ENCODE data around the gene SYT1.

The SYT1 gene

DNA sequence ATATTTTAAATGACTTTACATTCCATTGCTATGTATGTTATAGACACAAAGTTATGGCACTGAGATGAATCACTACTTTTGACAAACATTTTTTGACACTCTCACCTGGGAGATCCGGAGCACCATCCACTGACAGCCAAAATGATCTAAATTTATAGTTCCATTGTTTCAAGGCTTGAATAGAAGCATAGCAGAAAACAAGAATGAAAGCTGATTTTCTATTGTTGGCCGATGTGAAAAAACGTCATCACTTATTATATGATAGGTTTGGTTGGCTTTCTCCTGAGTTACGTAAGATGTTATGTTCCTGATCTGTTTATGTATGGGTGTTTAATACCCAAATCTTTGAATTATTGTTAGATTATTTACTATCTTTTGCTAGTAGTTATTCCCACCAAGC, 520.0 kb downstream of the SYT1 start:
- DNase-seq (ENCODE audit: low read depth), result no peak
- H3K4me3 ChIP-seq (ENCODE audit: low read length), result no peak overlapping the region
- TF ChIP-seq, protein P1, sequence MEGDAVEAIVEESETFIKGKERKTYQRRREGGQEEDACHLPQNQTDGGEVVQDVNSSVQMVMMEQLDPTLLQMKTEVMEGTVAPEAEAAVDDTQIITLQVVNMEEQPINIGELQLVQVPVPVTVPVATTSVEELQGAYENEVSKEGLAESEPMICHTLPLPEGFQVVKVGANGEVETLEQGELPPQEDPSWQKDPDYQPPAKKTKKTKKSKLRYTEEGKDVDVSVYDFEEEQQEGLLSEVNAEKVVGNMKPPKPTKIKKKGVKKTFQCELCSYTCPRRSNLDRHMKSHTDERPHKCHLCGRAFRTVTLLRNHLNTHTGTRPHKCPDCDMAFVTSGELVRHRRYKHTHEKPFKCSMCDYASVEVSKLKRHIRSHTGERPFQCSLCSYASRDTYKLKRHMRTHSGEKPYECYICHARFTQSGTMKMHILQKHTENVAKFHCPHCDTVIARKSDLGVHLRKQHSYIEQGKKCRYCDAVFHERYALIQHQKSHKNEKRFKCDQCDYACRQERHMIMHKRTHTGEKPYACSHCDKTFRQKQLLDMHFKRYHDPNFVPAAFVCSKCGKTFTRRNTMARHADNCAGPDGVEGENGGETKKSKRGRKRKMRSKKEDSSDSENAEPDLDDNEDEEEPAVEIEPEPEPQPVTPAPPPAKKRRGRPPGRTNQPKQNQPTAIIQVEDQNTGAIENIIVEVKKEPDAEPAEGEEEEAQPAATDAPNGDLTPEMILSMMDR (conservative IDR thresholded peaks at IDR 0.05; ENCODE audit: low read length), result no peak

DNA sequence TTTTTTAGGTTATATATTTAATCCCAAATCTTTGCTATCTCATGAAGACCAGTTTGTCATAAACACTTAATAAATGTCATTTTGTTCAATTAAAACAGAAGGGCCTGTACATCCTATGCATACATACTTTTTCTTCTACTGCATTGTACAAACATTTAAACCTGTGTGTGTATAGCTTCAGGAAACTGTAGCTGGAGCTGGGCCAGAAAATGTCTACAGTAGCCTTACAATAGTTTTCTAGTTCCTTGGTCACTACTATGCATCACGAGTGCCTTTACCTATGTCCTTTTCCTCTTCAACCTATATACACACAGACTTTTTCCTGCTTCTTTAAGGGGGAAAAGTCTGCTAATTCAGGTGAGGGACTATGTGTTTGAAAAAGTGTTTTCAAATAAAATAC, 523.4 kb downstream of the SYT1 start:
- no peak for DNase-seq (ENCODE audit: low read depth)
- TF ChIP-seq, protein P1 (conservative IDR thresholded peaks at IDR 0.05; ENCODE audit: low read length), result no peak
- H3K4me3 ChIP-seq (ENCODE audit: low read length), result no peak overlapping the region

DNA sequence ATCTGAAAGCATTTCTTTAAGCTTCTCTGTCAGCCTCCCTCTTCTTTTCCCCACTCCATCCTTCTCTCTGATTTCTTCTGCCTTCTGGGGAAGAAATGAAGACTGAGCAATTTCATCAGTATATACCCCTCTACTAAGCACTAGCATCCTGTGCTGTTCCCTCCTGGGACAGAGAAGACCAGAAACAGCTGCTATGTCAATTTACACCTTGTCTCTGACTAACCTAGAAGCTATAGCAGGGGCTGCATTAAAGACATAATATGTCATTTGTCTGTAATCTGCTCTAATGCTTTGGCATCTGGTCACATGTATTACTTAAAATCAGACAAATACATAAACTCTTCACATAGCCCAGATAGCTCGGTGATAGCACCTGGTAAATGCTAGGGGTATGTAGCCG, 529.3 kb downstream of the SYT1 start:
- DNase-seq (ENCODE audit: low read depth), result no peak
- TF ChIP-seq, protein P1 (conservative IDR thresholded peaks at IDR 0.05; ENCODE audit: low read length), result no peak
- H3K4me3 ChIP-seq (ENCODE audit: low read length), result no peak overlapping the region

DNA sequence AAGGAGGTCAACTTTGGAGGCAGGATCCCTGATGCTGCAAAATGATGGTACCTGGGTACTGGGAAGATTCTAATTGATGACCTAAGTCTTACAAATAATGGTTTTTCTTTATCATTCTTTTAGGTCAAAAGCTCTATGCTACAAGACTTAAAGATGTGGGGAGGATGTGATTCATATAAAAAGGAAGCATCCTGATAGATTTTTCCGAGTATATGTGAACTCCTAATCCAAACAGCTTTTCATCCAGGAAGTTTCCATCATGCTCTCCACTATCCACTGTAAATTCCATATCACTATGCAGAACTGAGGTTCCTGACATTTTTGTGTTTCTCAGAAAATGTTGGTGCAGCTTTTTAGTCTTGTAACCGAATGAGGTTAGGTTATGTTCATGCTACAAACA, 533.0 kb downstream of the SYT1 start:
- no peak overlapping the region for H3K4me3 ChIP-seq (ENCODE audit: low read length)
- TF ChIP-seq, protein P1 (conservative IDR thresholded peaks at IDR 0.05; ENCODE audit: low read length), result no peak
- no peak for DNase-seq (ENCODE audit: low read depth)

DNA sequence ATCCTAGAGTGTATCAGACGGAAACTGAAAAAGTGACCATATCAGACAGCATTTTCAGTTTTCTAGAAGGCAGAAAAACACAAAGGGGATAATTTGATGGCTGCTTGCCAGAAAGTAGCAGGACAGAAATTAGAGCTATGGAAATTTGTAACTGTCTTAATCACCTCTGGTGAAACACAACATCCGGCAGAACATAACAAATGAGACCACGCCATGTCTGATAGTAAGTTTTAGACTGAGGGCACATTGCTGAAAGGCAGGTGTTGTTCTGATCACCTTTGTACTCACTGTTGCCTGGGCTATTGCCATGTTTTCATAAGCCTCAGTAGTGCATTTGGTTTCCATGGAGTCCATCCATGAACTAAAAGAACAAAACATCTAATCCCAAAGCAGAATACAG, 535.9 kb downstream of the SYT1 start:
- no peak for DNase-seq (ENCODE audit: low read depth)
- no peak overlapping the region for H3K4me3 ChIP-seq (ENCODE audit: low read length)
- TF ChIP-seq, protein P1 (conservative IDR thresholded peaks at IDR 0.05; ENCODE audit: low read length), result no peak

DNA sequence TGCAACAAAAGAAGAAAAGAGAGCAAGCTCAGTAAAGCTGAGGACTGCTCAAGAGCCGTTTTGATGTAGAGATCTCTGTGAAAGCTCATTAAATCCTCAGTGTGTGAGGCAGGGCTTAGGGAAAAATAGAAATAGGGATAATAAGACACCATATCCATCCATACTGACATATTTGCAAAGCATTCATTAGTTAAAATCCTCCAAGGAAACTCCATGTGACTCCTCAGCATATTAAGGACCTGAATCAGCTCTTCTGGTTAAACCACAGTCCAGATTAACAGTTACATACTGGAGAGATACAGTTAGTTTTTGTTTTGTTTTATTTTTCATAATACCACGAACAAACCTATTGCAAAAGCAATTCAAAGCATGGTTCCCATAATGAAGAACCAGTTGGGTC, 538.0 kb downstream of the SYT1 start:
- TF ChIP-seq, protein P1 (conservative IDR thresholded peaks at IDR 0.05; ENCODE audit: low read length), result no peak
- no peak overlapping the region for H3K4me3 ChIP-seq (ENCODE audit: low read length)
- peak; percentile 76 for DNase-seq (ENCODE audit: low read depth)

DNA sequence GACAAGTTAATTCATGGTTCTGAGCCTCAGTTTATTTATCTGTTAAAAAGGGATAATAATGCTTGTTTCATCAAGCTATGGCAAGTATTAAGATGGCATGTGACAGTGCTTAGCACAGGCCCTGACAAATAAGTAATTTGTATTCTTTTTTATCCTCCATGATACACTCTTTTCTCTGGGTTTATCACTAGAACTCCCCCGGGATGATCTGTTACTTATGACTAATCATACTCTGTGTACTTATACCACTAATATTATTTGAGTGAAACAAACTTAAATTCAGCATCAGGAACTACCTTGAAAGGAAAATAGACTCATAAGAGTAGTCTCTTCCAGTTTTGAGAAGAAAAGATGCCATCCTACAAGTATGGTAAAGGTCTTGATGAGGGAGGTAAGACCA, 542.4 kb downstream of the SYT1 start:
- TF ChIP-seq, protein P1 (conservative IDR thresholded peaks at IDR 0.05; ENCODE audit: low read length), result no peak
- H3K4me3 ChIP-seq (ENCODE audit: low read length), result no peak overlapping the region
- DNase-seq (ENCODE audit: low read depth), result no peak

Measured in AG10803 (cell line).